ENCODE results near the gene CACNA1H.

- TF ChIP-seq CTCF (IDR thresholded peaks at IDR 0.05): no peak
- no peak for TF ChIP-seq POLR2A (IDR thresholded peaks at IDR 0.05; ENCODE audit: low read depth)
- TF ChIP-seq POLR2AphosphoS5 (IDR thresholded peaks at IDR 0.05): no peak
These were observed 3.7 kb upstream of the CACNA1H start for GRCh38 chr16:1149101-1149636.
